ENCODE measurements around the gene STIP1. TPM values are rescaled to one million over a fixed set of nuclear protein-coding genes. Genes with fewer than 3 reads are reported as not detected.

The STIP1 gene
- total and polyA plus RNA-seq, 10 of the 15 experiments (the other 5 are each of a cell fraction or from before 2014, with no cell fraction given) = 25.2 to 291 (median 191) TPM

- in situ Hi-C loops (cut with MboI) (no loop called here), intact Hi-C loops (cut with micrococcal nuclease; ENCODE audit: unreplicated experiment) (loop anchor here (2.0 kb wide), 2 partner anchors 18 to 50 kb away; partner anchors contain the start of gene CATSPERZ)
- WGBS (ENCODE audit: insufficient coverage, insufficient replicate concordance, low lambda C conversion rate, missing lambda C conversion rate) = 1% methylated on average over 9 of the region's 13 CpGs
- Histone ChIP-seq H3K4me3 (peak overlapping the region; percentile 38; the same call in 1 of the 2 replicates), H3K27ac (ENCODE audit: control insufficient read depth, insufficient read depth) (no peak overlapping the region), H3K4me2 (ENCODE audit: control insufficient read depth, insufficient read depth) (peak overlapping the region; percentile 89), H3K9ac (ENCODE audit: control insufficient read depth, insufficient read depth, low read length) (no peak overlapping the region), H3K27me3 (replicated peaks in 1 of 2; ENCODE audit: control insufficient read depth in 2 of 2, insufficient read depth in 2 of 2, low read length in 1 of 2) (no peaks in the 10 kb centered on the region), H3K36me3 (ENCODE audit: control insufficient read depth in 2 of 2, insufficient read depth in 2 of 2, low read length in 1 of 2) (no peaks in the 10 kb centered on the region; a peak in 1 of 4 replicates), H2AFZ (ENCODE audit: control insufficient read depth, low read depth, low read length) (peak overlapping the region; percentile 85; the same call in 1 of the 2 replicates), H3K9me3 (replicated peaks; ENCODE audit: control insufficient read depth, insufficient read depth, low read length) (no peaks in the 10 kb centered on the region), H3K4me1 (ENCODE audit: control insufficient read depth, insufficient read depth, low read length) (peaks cover 10% of the 10 kb centered on the region), H3K79me2 (ENCODE audit: control insufficient read depth, insufficient read depth, low read length) (peaks cover 10% of the 10 kb centered on the region), H4K20me1 (ENCODE audit: control insufficient read depth, insufficient read depth) (no peaks in the 10 kb centered on the region)
- ChIA-PET CTCF (interaction anchor here (0.7 to 4.8 kb wide), 11 partner anchors 9 to 91 kb away, joined by 3 to 64 read pairs (median 6); partner anchors contain the start of genes CATSPERZ, FERMT3, FKBP2 and NUDT22), SMC1A (ENCODE audit: uncharacterized antibody, unreplicated experiment) (interaction anchor here (0.7 to 1.2 kb wide), 3 partner anchors 19 to 50 kb away, joined by 3 to 5 read pairs (median 3); no protein-coding TSS in a partner anchor), RAD21 (ENCODE audit: unreplicated experiment) (interaction anchor here (1.4 to 3.1 kb wide), 3 partner anchors 9 to 50 kb away, joined by 5 to 30 read pairs (median 7); partner anchors contain the start of genes CATSPERZ, FERMT3 and FKBP2), POLR2A (interaction anchor here (0.6 to 1.8 kb wide), 9 partner anchors 9 to 53 kb away, joined by 3 to 9 read pairs (median 4); partner anchors contain the start of genes FKBP2, NUDT22 and TRPT1)
- TF ChIP-seq, protein P1, sequence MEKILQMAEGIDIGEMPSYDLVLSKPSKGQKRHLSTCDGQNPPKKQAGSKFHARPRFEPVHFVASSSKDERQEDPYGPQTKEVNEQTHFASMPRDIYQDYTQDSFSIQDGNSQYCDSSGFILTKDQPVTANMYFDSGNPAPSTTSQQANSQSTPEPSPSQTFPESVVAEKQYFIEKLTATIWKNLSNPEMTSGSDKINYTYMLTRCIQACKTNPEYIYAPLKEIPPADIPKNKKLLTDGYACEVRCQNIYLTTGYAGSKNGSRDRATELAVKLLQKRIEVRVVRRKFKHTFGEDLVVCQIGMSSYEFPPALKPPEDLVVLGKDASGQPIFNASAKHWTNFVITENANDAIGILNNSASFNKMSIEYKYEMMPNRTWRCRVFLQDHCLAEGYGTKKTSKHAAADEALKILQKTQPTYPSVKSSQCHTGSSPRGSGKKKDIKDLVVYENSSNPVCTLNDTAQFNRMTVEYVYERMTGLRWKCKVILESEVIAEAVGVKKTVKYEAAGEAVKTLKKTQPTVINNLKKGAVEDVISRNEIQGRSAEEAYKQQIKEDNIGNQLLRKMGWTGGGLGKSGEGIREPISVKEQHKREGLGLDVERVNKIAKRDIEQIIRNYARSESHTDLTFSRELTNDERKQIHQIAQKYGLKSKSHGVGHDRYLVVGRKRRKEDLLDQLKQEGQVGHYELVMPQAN (conservative IDR thresholded peaks at IDR 0.05) = no peak
- no peak for TF ChIP-seq ZNF207 (IDR thresholded peaks at IDR 0.05; ENCODE audit: borderline replicate concordance)
- TF ChIP-seq NR2C2 (IDR thresholded peaks at IDR 0.05; ENCODE audit: borderline replicate concordance, control insufficient read depth, insufficient read length, low read depth) = no peak
- TF ChIP-seq ATF3 (IDR thresholded peaks at IDR 0.05; ENCODE audit: borderline replicate concordance, extremely low read depth, low read depth, low read length) = no peak
- no peak for TF ChIP-seq ZNF384 (IDR thresholded peaks at IDR 0.05; ENCODE audit: borderline replicate concordance, low read depth, low read length)
- TF ChIP-seq, protein P2, sequence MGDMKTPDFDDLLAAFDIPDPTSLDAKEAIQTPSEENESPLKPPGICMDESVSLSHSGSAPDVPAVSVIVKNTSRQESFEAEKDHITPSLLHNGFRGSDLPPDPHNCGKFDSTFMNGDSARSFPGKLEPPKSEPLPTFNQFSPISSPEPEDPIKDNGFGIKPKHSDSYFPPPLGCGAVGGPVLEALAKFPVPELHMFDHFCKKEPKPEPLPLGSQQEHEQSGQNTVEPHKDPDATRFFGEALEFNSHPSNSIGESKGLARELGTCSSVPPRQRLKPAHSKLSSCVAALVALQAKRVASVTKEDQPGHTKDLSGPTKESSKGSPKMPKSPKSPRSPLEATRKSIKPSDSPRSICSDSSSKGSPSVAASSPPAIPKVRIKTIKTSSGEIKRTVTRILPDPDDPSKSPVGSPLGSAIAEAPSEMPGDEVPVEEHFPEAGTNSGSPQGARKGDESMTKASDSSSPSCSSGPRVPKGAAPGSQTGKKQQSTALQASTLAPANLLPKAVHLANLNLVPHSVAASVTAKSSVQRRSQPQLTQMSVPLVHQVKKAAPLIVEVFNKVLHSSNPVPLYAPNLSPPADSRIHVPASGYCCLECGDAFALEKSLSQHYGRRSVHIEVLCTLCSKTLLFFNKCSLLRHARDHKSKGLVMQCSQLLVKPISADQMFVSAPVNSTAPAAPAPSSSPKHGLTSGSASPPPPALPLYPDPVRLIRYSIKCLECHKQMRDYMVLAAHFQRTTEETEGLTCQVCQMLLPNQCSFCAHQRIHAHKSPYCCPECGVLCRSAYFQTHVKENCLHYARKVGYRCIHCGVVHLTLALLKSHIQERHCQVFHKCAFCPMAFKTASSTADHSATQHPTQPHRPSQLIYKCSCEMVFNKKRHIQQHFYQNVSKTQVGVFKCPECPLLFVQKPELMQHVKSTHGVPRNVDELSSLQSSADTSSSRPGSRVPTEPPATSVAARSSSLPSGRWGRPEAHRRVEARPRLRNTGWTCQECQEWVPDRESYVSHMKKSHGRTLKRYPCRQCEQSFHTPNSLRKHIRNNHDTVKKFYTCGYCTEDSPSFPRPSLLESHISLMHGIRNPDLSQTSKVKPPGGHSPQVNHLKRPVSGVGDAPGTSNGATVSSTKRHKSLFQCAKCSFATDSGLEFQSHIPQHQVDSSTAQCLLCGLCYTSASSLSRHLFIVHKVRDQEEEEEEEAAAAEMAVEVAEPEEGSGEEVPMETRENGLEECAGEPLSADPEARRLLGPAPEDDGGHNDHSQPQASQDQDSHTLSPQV (IDR thresholded peaks at IDR 0.05) = no peak
- no peak for TF ChIP-seq IRF4 (IDR thresholded peaks at IDR 0.05; ENCODE audit: low read depth, low read length)
- no peak for TF ChIP-seq HDGF (IDR thresholded peaks at IDR 0.05)
- TF ChIP-seq CHD2 (IDR thresholded peaks at IDR 0.05; ENCODE audit: borderline replicate concordance, low read depth, low read length) = no peak
- TF ChIP-seq NFYB (IDR thresholded peaks at IDR 0.05; ENCODE audit: insufficient read depth, low read depth, low read length) = no peak
- TF ChIP-seq ZNF217 (IDR thresholded peaks at IDR 0.05) = no peak
- TF ChIP-seq POLR2AphosphoS2 (IDR thresholded peaks at IDR 0.05; ENCODE audit: low read depth, low read length) = no peak
- TF ChIP-seq STAT3 (IDR thresholded peaks at IDR 0.05; ENCODE audit: low read depth, low read length) = no peak
- TF ChIP-seq JUNB (IDR thresholded peaks at IDR 0.05) = no peak
- TF ChIP-seq EZH2 (IDR thresholded peaks at IDR 0.05; ENCODE audit: borderline replicate concordance, control insufficient read depth, low read depth, low read length) = no peak
- no peak for TF ChIP-seq NFXL1 (IDR thresholded peaks at IDR 0.05; ENCODE audit: borderline replicate concordance)
- no peak for DNase-seq (ENCODE audit: low read depth, low spot score)
- ATAC-seq = peak; percentile 13
- no peak for FAIRE-seq
- no TSS peak for BruUV-seq (replicated peaks)
Measured at GRCh38 chr11:64250415-64251015, 64.5 kb downstream of the STIP1 start.

Data from GM12878 (cell line).